T-helper 2 cell (primary cell): ENCODE measurements around the gene CLTB.
"Not testable (repeated sequence)": the region's sequence is repeated elsewhere in the genome, so short reads cannot be mapped to it uniquely, and the experiment has no call there.

ENCODE experiments used
- DNase-seq, 5 experiments: peaks; one replicate each; pipeline versions ENCODE4 v3.0.0 to v3.0.0-alpha.2; 2012 to 2022

The CLTB gene

DNA sequence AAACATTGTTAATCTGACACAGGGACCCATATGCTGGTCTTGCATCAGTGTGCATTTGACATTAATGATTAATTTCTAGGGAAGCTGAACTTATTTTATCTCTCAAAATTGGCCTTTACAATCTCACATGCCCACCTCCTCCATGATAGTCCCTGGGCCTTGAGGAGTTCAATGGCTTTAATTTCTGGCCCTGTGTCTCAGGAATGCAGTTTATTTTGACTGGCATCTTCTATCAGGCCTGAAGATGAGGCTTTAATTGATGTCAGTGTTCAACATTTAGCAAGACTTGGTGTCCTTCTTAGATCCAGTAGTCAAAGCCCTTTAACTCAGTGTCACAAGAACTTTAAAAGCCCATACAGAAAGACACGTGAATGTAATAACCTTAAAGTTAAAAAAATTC, 10.5 kb upstream of the CLTB start:
- DNase-seq: no peak

GRCh38 chr5:176425791-176426190, 9.5 kb upstream of the CLTB start:
- DNase-seq: no peak

- DNase-seq: no peak
Measured at GRCh38 chr5:176425138-176425537, 8.8 kb upstream of the CLTB start.

GRCh38 chr5:176424181-176424580, 7.8 kb upstream of the CLTB start:
- DNase-seq: no peak

DNA sequence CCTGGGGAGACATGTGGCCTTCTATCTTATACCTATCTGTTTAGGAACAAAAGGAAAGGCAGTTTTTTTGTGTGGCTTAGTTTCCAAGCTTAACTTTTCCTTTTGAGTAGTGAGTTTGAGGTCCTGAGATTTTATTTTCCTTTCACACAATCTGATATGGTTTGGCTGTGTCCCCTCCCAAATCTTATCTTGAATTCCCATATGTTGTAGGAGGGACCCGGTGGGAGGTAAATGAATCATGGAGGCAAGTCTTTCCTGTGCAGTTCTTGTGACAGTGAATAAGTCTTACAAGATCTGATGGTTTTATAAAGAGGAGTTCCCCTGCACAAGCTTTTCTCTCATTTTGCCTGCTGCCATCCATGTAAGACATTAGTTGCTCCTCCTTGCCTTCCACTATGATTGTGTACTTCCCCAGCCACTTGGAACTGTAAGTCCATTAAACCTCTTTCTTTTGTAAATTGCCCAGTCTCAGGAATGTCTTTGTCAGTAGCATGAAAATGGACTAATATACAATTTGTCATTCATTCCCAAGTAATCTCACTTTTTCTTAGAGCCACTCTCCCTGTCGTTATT, 4.7 kb upstream of the CLTB start:
- DNase-seq: no peak

DNA sequence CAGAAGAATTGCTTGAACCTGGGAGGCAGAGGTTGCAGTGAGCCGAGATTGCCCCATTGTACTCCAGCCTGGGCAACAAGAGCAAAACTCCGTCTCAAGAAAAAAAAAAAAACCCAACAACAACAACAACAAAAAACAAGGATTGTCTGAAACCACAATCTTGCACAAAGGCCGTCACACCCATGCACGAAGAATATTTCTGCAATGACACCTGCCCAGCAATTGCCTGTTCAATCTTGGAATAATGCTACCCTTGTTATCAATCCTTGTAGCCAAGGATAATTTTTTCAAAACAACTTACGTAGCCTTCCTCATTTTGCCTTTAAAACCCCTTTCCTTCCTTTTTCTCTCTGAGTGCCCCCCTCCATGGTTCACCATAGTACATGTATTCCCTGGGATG, 3.7 kb upstream of the CLTB start:
- DNase-seq: no peak

DNA sequence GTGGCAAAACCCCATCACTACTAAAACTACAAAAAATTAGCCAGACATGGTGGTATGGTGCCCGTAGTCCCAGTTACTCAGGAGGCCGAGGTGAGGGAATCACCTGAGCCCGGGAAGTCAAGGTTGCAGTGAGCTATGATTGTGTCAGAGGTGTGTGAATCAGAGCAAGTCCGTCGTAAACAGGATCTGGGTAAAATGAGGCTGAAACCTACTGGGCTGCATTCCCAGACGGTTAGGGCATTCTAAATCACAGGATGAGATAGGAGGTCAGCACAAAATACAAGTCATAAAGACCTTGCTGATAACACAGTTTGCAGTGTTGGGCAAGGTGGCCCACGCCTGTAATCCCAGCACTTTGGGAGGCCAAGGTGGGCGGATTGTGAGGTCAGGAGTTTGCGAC, 1.9 kb upstream of the CLTB start:
- no peak for DNase-seq

DNA sequence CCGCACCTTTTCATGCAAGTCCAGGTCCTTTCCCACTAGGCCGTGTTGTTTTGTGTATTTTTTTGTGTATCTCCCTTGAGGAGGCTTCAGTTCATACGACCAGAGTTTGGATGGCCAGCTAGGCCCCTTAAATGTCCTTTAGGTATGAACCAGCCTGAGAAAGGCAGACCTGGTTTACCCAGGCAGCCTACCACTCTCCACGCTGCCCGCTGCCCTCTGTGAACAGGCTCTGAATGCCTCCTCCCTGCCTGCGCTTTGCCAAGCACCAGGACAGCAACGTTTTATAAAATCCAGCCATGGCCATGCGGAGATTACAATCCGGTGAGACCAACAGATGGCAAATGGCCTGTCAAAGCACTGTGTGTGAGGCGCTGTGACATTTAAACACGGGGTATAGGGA, 626 bp upstream of the CLTB start:
- DNase-seq: no peak

DNA sequence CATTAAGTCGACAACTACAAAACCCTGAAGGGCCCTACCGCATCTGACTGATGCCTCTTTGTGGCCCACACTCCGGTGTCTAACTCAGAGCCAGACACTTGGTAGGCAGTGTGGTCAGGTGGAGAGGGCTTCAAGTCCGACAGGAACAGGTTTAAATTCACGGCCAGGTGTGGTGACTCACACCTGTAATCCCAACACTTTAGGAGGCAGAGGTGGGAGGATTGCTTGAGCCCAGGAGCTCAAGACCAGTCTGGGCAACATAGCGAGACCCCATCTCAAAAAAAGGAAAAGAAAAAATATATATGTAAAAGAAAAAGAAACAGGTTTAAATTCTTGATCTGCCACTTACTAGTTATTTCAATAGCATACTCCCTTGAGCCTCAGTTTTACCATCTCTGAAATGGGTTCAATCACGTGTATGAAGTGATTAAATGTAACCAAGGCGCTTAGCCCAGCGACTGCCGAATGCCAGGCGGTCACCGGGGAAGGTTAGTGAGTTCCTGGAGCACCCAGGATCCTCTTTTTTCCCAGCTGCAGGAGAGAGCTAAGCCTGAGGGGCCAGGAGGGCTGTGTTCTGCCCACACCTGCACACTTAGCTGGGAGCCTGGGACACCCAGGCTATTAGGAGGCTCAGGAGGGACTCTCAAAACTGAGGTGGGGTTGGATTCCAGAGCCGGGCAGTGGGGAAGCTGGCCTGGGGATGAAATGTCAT, 943 bp downstream of the CLTB start:
- DNase-seq: no peak

- peak in 1 of 5 experiments; percentile 22 for DNase-seq
Measured at GRCh38 chr5:176414704-176415103, 1.6 kb downstream of the CLTB start.

- no peak for DNase-seq
Measured at GRCh38 chr5:176413709-176414191, 2.6 kb downstream of the CLTB start.

DNA sequence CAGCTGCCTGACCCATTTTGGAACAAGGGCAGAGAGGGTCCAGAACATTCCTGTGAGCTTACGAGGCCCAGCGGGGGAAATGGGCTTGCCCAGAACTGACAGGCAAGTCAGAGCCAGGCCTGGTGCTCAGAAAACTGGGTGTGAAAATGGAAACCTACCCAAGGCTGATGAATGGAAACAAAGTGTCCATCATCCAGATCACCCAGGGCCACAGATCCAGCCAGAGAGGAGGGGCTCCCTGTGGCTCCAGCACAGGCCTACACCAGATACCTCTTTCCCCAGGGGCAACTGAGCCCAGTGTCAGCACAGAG, 3.1 kb downstream of the CLTB start:
- no peak for DNase-seq

- DNase-seq: no peak
Measured at GRCh38 chr5:176412517-176413254, 3.7 kb downstream of the CLTB start.

- no peak for DNase-seq
Measured at GRCh38 chr5:176410486-176411180, 5.7 kb downstream of the CLTB start.

DNA sequence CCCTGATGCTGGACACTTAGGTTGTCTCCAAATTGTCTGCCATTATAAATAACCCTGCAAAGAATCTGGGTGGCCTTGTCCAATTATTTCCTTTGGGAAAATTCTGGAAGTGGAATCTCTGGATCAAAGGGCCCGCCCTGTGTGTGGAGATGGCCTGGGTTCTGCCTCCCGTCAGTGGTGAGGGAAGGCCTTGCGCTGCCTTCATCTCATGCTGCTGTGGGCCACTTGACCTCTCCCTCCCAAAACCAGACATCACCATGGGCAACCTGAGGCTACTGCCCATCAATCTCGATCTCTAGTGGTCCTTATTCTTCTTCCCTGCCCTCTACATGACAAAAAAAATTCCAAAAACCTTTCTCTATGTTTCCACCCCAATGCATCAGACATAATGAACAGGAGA, 6.6 kb downstream of the CLTB start:
- DNase-seq: no peak

- DNase-seq: no peak
Measured at GRCh38 chr5:176408590-176408989, 7.7 kb downstream of the CLTB start.

DNA sequence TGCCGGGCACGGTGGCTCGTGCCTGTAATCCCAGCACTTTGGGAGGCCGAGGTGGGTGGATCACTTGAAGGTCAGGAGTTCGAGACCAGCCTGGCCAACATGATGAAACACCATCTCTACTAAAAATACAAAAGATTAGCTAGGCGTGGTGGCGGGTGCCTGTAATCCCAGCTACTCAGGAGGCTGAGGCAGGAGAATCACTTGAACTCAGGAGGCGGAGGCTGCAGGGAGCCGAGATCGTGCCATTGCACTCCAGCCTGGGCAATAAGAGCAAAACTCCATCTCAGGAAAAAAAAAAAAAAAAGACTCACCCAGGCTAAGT, 8.1 kb downstream of the CLTB start:
- DNase-seq: not testable (repeated sequence)

DNA sequence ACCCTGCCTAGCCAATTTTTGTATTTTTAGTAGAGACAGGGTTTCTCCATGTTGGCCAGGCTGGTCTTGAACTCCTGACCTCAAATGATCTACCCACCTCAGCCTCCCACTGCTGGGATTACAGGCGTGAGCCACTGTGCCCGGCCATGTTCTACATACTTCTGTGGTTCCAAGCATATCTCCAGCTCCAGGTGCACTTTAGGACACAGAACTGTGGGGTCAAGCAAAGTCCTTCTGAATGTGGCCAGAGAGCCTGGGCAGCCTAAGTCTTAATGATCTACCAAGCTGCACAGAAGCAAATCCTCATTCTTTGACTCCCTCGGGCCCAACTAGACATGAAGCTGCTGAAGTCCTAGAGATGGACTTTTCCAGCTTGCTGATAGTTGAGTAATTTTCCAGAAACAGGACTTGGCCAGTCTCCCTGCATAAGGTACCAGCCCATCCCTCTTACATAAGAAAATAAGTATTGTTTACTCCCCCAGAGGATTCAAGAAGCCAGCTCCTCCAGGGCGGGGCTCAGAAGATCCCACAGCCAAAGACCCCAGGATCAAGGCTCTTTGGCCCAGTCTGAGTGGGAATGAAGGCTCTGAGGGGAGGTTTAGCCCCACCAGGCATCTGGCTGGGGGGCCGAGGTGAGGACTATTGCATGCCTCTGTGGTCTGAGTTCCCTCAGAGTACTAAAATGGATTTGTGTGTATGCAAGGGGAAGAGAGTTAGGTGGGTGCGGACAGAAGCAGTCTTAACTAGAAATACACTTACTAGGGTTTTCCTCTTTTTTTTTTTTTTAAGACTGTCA, 8.7 kb downstream of the CLTB start:
- DNase-seq: no peak

GRCh38 chr5:176406436-176407052, 9.8 kb downstream of the CLTB start:
- no peak for DNase-seq

GRCh38 chr5:176405656-176406435, 10.5 kb downstream of the CLTB start:
- no peak for DNase-seq
